ENCODE results near the gene TMEM200C.

Gene TMEM200C

DNA sequence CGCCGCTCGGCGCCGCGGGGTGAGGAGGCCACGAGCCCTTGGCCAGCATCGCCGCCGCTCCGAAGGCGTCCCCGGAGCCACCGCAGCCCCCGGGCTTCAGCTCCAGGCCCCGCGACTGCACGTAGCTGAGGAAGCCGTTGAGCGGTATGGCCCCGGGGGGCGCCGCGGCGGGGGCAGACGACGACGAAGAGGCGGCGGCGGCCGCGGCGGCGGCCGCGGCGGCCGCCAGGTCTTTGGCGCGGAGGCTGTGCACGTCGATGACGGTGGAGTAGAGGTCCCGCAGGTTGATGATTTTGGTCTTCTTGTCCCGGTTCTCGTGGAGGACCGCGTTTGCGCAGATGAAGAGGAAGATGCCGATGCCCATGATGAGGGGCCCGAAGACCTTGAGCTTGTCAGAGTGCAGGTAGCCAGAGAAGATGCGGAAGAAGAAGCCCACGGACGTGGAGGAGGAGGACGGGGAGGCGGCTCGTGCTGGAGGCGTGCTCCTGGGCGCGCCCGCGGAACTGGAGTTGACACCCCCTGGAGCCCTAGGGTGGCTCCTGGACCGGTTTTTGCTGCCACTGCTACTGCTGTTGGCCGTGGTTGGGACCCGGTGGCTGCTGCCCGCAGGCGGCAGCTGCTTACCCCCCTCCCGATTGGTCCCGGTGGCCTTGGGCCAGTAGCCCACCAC lies 4.0 kb downstream of the TMEM200C start:
- H3K9me2 ChIP-seq (replicated peaks; ENCODE audit: insufficient read depth, low read length) = no peaks in the 10 kb centered on the region
- H3K4me3 ChIP-seq (ENCODE audit: insufficient read depth, low read length, poor library complexity, severe bottlenecking) = no peak overlapping the region
- TF ChIP-seq EZH2phosphoT487 (conservative IDR thresholded peaks at IDR 0.05; ENCODE audit: low read length) = no peak
- TF ChIP-seq, protein P1, sequence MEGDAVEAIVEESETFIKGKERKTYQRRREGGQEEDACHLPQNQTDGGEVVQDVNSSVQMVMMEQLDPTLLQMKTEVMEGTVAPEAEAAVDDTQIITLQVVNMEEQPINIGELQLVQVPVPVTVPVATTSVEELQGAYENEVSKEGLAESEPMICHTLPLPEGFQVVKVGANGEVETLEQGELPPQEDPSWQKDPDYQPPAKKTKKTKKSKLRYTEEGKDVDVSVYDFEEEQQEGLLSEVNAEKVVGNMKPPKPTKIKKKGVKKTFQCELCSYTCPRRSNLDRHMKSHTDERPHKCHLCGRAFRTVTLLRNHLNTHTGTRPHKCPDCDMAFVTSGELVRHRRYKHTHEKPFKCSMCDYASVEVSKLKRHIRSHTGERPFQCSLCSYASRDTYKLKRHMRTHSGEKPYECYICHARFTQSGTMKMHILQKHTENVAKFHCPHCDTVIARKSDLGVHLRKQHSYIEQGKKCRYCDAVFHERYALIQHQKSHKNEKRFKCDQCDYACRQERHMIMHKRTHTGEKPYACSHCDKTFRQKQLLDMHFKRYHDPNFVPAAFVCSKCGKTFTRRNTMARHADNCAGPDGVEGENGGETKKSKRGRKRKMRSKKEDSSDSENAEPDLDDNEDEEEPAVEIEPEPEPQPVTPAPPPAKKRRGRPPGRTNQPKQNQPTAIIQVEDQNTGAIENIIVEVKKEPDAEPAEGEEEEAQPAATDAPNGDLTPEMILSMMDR (IDR thresholded peaks at IDR 0.05; ENCODE audit: insufficient read depth, low read length, poor library complexity, severe bottlenecking) = no peak

DNA sequence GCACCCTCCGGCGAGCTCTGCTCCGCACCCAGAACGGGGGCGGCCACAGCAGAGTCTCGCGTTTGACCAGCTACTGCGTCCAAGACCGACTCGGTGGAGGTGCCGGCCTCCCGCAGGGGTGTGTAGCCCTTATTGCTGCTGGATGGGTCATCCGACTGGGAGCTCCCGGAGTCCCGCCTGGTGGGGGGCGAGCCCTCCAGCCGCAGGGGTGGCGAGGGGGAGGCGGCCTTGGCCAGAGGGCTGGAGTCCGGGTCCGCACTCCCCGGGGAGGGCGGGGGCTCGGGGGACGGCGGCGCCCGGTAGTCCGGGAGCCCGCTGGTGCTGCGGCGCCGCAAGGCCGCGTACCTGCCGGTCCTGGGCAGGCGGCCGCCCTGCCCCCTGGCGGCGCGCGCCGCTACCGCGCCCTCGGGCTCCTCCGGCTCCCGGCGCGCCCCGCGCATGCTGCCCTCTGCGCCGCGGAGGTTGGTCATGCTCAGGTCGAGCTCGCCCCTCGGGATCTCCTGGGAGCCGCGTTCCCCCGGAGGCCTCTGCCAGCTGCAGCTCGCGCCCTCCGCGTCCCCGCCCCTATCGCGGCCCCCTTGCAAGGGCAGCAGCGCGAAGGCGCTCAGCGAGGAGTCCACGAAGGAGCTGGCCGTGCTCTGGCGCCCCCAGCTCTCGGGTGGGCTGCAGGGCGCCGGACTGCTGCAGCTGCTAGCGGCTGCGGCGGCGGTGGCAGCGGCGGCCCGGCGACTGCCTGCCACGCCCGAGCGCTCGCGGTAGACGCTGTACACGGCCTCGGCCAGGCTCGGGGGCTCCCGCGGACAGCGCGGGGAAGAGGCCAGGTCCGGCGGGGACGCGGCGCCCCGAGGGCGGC lies 4.8 kb downstream of the TMEM200C start:
- Histone ChIP-seq H3K79me2 (ENCODE audit: insufficient read depth, low read length) (no peaks in the 10 kb centered on the region), H3K9ac (ENCODE audit: low read length) (no peak overlapping the region), H3K4me3 (ENCODE audit: insufficient read depth, low read length, poor library complexity, severe bottlenecking) (no peak overlapping the region), H3F3A (ENCODE audit: insufficient read depth) (no peaks in the 10 kb centered on the region), H2AFZ (ENCODE audit: low read depth, low read length, severe bottlenecking) (no peak overlapping the region), H3K27ac (ENCODE audit: low read depth, low read length) (no peak overlapping the region), H3K4me2 (ENCODE audit: low read depth, low read length, poor library complexity, severe bottlenecking) (no peak overlapping the region), H3K36me3 (ENCODE audit: low read length) (no peaks in the 10 kb centered on the region), H3K9me3 (ENCODE audit: insufficient read depth, low read length) (no peaks in the 10 kb centered on the region), H4K20me1 (ENCODE audit: low read depth, low read length) (no peaks in the 10 kb centered on the region), H3K9me2 (replicated peaks; ENCODE audit: insufficient read depth, low read length) (no peaks in the 10 kb centered on the region), H3K27me3 (ENCODE audit: low read length) (no peaks in the 10 kb centered on the region)
- TF ChIP-seq, protein P1 (IDR thresholded peaks at IDR 0.05; ENCODE audit: insufficient read depth, low read length, poor library complexity, severe bottlenecking) = no peak
- TF ChIP-seq EZH2phosphoT487 (conservative IDR thresholded peaks at IDR 0.05; ENCODE audit: low read length) = no peak

More for the DNA sequence above, 4.0 kb downstream of the TMEM200C start:
- no peaks in the 10 kb centered on the region for H3K36me3 ChIP-seq (ENCODE audit: low read length)
- H3K27me3 ChIP-seq (ENCODE audit: low read length) = no peaks in the 10 kb centered on the region
- H3F3A ChIP-seq (ENCODE audit: insufficient read depth) = no peaks in the 10 kb centered on the region
- H3K27ac ChIP-seq (ENCODE audit: low read depth, low read length) = no peak overlapping the region
- no peaks in the 10 kb centered on the region for H3K79me2 ChIP-seq (ENCODE audit: insufficient read depth, low read length)
- H3K9me3 ChIP-seq (ENCODE audit: insufficient read depth, low read length) = no peaks in the 10 kb centered on the region
- no peak overlapping the region for H2AFZ ChIP-seq (ENCODE audit: low read depth, low read length, severe bottlenecking)
- H3K9ac ChIP-seq (ENCODE audit: low read length) = no peak overlapping the region
- no peak overlapping the region for H3K4me2 ChIP-seq (ENCODE audit: low read depth, low read length, poor library complexity, severe bottlenecking)
- no peaks in the 10 kb centered on the region for H4K20me1 ChIP-seq (ENCODE audit: low read depth, low read length)

GRCh38 chr18:5885361-5885760 lies 10.0 kb downstream of the TMEM200C start:
- no peaks in the 10 kb centered on the region for H3K27me3 ChIP-seq (ENCODE audit: low read length)
- TF ChIP-seq EZH2phosphoT487 (conservative IDR thresholded peaks at IDR 0.05; ENCODE audit: low read length) = no peak
- TF ChIP-seq, protein P1 (IDR thresholded peaks at IDR 0.05; ENCODE audit: insufficient read depth, low read length, poor library complexity, severe bottlenecking) = no peak
- no peak overlapping the region for H3K4me2 ChIP-seq (ENCODE audit: low read depth, low read length, poor library complexity, severe bottlenecking)
- H3K79me2 ChIP-seq (ENCODE audit: insufficient read depth, low read length) = no peaks in the 10 kb centered on the region
- H3K27ac ChIP-seq (ENCODE audit: low read depth, low read length) = no peak overlapping the region
- H3F3A ChIP-seq (ENCODE audit: insufficient read depth) = no peaks in the 10 kb centered on the region
- H3K36me3 ChIP-seq (ENCODE audit: low read length) = no peaks in the 10 kb centered on the region
- H2AFZ ChIP-seq (ENCODE audit: low read depth, low read length, severe bottlenecking) = no peak overlapping the region
- no peaks in the 10 kb centered on the region for H3K9me2 ChIP-seq (replicated peaks; ENCODE audit: insufficient read depth, low read length)
- H3K9ac ChIP-seq (ENCODE audit: low read length) = no peak overlapping the region
- no peak overlapping the region for H3K4me3 ChIP-seq (ENCODE audit: insufficient read depth, low read length, poor library complexity, severe bottlenecking)
- no peaks in the 10 kb centered on the region for H3K9me3 ChIP-seq (ENCODE audit: insufficient read depth, low read length)
- no peaks in the 10 kb centered on the region for H4K20me1 ChIP-seq (ENCODE audit: low read depth, low read length)
